Measurements from ENCODE around the gene MRPL46. TPM values are rescaled to one million over a fixed set of nuclear protein-coding genes. Genes with fewer than 3 reads are reported as not detected.

The MRPL46 gene
- total RNA-seq, 1 donor from 2014 or later, result 17.8 TPM

Other genes starting within 250 kb of the MRPL46 start
- gene NTRK3, start 210.6 kb downstream of the MRPL46 start, total RNA-seq (ENCODE audit: low replicate concordance), result 2.0 and 2.4 TPM in 2 replicates
- 15.8 and 20.6 TPM in 2 replicates for gene MRPS11, start 320 bp upstream of the MRPL46 start, total RNA-seq (ENCODE audit: low replicate concordance)
- 19.0 and 21.3 TPM in 2 replicates for gene DET1, start 79.3 kb upstream of the MRPL46 start, total RNA-seq (ENCODE audit: low replicate concordance)
- gene AEN, start 154.0 kb upstream of the MRPL46 start, total RNA-seq (ENCODE audit: low replicate concordance), result 35.0 and 60.9 TPM in 2 replicates
- 0.56 and 0.65 TPM in 2 replicates for gene ISG20, start 171.6 kb upstream of the MRPL46 start, total RNA-seq (ENCODE audit: low replicate concordance)